Activated T-helper 1 cell treated with anti-CD3 and anti-CD28 coated beads, Interleukin-12 subunit alpha, Interleukin-12 subunit beta, Interleukin-2, Interleukin-4 antibody, amounts not matched to agents 30 ng/mL and 10 ng/mL and 1 ng/mL, durations not matched to agents 14 hours and 24 hours and 36 hours (primary cell): ENCODE results near the gene UNC45A. TPM values are rescaled to one million over a fixed set of nuclear protein-coding genes. Genes with fewer than 3 reads are reported as not detected.

Experiments
- DNase-seq: peaks from one replicate; pipeline ENCODE4 v3.0.0; 2021; ENCODE audit warnings: low spot score
- H3K27ac Mint-ChIP-seq: one replicate; pipeline ENCODE4 v1.8.0; 2021; ENCODE audit warnings: mild to moderate bottlenecking, mixed read lengths
- H3K27me3 Mint-ChIP-seq: one replicate; pipeline ENCODE4 v1.8.0; 2022; ENCODE audit warnings: mild to moderate bottlenecking, moderate library complexity, mixed read lengths; ENCODE audit not compliant: insufficient read depth
- H3K36me3 Mint-ChIP-seq: one replicate; pipeline ENCODE4 v1.8.0; 2021; ENCODE audit warnings: low read depth, mixed read lengths
- H3K4me1 Mint-ChIP-seq: one replicate; pipeline ENCODE4 v1.8.0; 2021; ENCODE audit warnings: low read depth, mixed read lengths
- H3K4me3 Mint-ChIP-seq: one replicate; pipeline ENCODE4 v1.8.0; 2021; ENCODE audit warnings: mild to moderate bottlenecking, moderate library complexity, mixed read lengths
- H3K9me3 Mint-ChIP-seq: one replicate; pipeline ENCODE4 v1.8.0; 2021; ENCODE audit warnings: mixed read lengths
- intact Hi-C: fragments of 100-400 bp; cut with micrococcal nuclease; formaldehyde crosslinking; loops from one replicate; pipeline ENCODE4 v1.15.1; 2024
- total RNA-seq: library from RNA; stranded (reverse); gene quantifications from 2 replicates; pipeline ENCODE4 v1.2.3, GENCODE V29; 2022

Gene UNC45A
- total RNA-seq, 1 donor from 2014 or later, result 68.6 TPM

DNA sequence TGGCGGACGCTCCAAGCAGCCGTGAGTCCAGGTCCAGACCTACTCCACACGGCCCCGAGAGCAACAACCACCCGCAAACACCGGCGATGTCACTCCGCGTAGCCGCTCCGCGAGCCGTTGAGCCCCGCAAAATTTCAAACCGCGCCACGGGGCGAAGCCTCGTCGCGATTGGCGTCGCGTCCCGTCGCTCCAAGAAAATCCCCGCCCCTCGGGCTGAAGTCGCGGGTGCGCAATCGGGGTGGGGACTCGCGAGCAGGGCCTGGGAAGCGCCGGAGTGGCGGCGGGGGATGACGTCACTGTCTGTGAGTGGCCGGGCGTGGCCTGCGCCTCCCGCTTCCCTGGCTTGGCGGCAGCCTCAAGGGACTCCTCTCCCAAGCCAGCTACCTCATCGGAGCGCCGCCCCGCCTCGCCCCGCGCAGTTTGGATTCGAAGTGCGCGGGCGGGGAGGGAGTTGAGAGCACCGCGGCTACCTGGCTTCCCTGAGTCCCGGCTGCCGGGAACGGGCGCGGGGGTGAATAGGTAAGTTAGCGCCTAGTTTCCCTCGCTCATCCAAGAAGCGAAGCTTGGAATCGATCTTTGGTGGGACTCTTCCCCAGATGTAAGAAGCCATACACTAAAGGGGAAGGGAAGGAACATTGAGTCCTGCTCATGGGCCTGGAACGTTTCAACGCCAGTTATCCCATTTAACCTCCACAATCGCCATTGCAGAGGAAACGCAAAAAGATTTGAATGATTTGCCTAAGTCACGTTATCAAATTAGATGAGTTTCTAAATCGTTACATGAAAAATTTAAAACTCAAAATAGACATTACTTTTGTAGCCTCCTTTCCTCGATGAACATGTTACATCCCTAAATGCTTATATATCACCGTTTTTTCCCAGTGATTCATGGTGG lies 59.6 kb downstream of the UNC45A start, which contains the start of gene PRC1:
PRC1 (minus strand) TSS at position 119 of the 895 bp plus-strand sequence; CDS start at position 1, 118 bp downstream.
- Mint-ChIP-seq H3K4me1 (peaks cover 42% of the 10 kb centered on the region), H3K9me3 (no peaks in the 10 kb centered on the region), H3K36me3 (peaks cover 32% of the 10 kb centered on the region), H3K27ac (peak within 1 kb of the TSS; percentile 100), H3K4me3 (peak within 1 kb of the TSS; percentile 100), H3K27me3 (no peaks in the 10 kb centered on the region)
- DNase-seq, result peak; percentile 99
- intact Hi-C loops, result loop anchor here (1.0 to 10.0 kb wide), 7 partner anchors 28 to 860 kb away; partner anchors contain the start of genes IQGAP1, NGRN, SLCO3A1 and UNC45A

DNA sequence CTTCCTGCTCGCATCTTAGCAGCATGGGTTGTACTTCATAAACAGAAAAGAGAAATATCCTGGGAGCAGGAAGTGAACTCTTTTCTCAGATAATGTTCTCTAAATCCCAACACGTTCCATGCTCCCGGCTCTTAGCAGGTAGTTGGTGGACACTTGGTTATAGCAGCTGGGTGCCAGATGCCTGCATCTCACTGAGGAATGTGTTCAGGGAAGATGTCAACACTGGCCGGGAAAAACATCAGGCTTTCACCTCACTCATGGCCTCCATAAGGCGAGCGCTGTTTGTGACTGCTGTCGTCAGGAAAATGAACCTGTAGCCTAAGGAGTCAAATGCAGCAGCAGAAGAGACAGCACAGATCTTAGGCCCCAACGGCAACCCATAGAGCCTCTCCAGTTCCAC lies 63.7 kb downstream of the UNC45A start:
- intact Hi-C loops, result loop anchor here (10.0 kb wide), 1 partner anchor 856 kb away; the partner anchor contains the start of gene SLCO3A1
- no peaks in the 10 kb centered on the region for H3K9me3 Mint-ChIP-seq
- H3K36me3 Mint-ChIP-seq, result peaks cover 40% of the 10 kb centered on the region

DNA sequence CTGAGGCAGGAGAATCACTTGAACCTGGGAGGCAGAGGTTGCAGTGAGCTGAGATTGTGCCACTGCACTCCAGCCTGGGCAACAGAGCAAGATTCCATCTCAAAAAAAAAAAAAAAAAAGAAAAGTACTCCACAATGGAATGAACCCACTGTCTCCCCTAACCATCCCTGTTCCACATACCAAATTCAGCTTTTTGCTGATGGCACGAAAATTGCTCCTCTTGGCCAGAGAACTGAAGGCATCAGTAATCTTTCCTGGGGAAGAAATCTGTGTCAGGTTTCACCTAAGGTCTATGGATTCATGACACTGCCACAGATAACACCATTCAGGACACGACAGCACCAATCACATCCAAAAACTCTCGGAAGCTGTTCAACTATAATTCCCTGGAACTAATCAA lies 66.1 kb downstream of the UNC45A start:
- Mint-ChIP-seq H3K4me3 (no peak overlapping the region), H3K4me1 (peaks cover under 1% of the 10 kb centered on the region), H3K9me3 (no peaks in the 10 kb centered on the region), H3K27ac (no peak overlapping the region), H3K27me3 (no peaks in the 10 kb centered on the region), H3K36me3 (peaks cover 39% of the 10 kb centered on the region)
- intact Hi-C loops, result no loop called here
- DNase-seq, result no peak

More for the DNA sequence above, 63.7 kb downstream of the UNC45A start:
- no peaks in the 10 kb centered on the region for H3K27me3 Mint-ChIP-seq
- H3K4me1 Mint-ChIP-seq, result peaks cover 18% of the 10 kb centered on the region
- H3K4me3 Mint-ChIP-seq, result no peak overlapping the region
- no peak overlapping the region for H3K27ac Mint-ChIP-seq
- no peak for DNase-seq

Other genes starting within 250 kb of the UNC45A start
- gene BLM, start 217.9 kb upstream of the UNC45A start, total RNA-seq, result 64.3 and 65.1 TPM in 2 replicates
- gene FURIN, start 66.7 kb upstream of the UNC45A start, total RNA-seq, result 530 and 545 TPM in 2 replicates
- 45.4 and 57.1 TPM in 2 replicates for gene FES, start 50.8 kb upstream of the UNC45A start, total RNA-seq
- gene MAN2A2, start 32.0 kb upstream of the UNC45A start, total RNA-seq, result 228 and 239 TPM in 2 replicates
- gene HDDC3, start 2.7 kb upstream of the UNC45A start, total RNA-seq, result 38.8 and 39.0 TPM in 2 replicates
- gene RCCD1, start 19.6 kb downstream of the UNC45A start, total RNA-seq, result 26.4 and 27.2 TPM in 2 replicates
- gene PRC1, start 59.2 kb downstream of the UNC45A start, total RNA-seq, result 78.4 and 86.0 TPM in 2 replicates
- 20.8 and 20.9 TPM in 2 replicates for gene VPS33B, start 87.3 kb downstream of the UNC45A start, total RNA-seq
- gene SV2B, start 165.0 kb downstream of the UNC45A start, total RNA-seq, result 0.08 and 0.12 TPM in 2 replicates